K562 (cell line): ENCODE measurements around the gene AP1B1. TPM values are rescaled to one million over a fixed set of nuclear protein-coding genes. Genes with fewer than 3 reads are reported as not detected.

Experiments used
- ATAC-seq: fragments of 200-7000 bp; cut with Tn5 transposase; 3 replicates; pipeline ENCODE4 v1.9.1; 2020; ENCODE audit warnings: moderate library complexity
- BruUV-seq: library from RNA; stranded (reverse); fragments of 400-500 nt; replicated peaks from 2 replicates; lab custom pipeline; 2021; lab: Mats Ljungman, UMichigan
- CTCF ChIA-PET: fragments of 300-600 bp; formaldehyde crosslinking; extraction: SDS; loops from one replicate; lab custom pipeline; 2021; ENCODE audit warnings: low intra/inter-chr PET ratio; lab: Yijun Ruan, JAX
- POLR2A ChIA-PET: fragments of 300-600, 350-650 bp; sonication (Branson Sonifier 250); formaldehyde crosslinking; extraction: SDS; loops from one replicate; lab custom pipeline; 2021; ENCODE audit warnings: antibody characterized with exemption, inconsistent platforms; lab: Yijun Ruan, JAX
- DNase-seq, 4 experiments: peaks; one replicate each; pipeline versions ENCODE4 v3.0.0 to v3.0.0-alpha.2; 2011 to 2018; ENCODE audit warnings: low spot score in 3 of 4, mixed read lengths in 3 of 4; ENCODE audit errors: extremely low read depth in 1 of 4
- FAIRE-seq: peaks from 2 replicates; lab custom pipeline; 2011; peaks lifted over from hg19 to GRCh38; lab: Jason Lieb, UNC
- H2AFZ ChIP-seq: 2 replicates; pipeline ENCODE4 v1.6.0; 2011; ENCODE audit warnings: low read depth, low read length, control low read depth, inconsistent platforms
- H3K27ac ChIP-seq: fragments of 200-600 bp; 3 replicates; pipeline ENCODE4 v1.8.0; 2011; ENCODE audit warnings: low read depth, mild to moderate bottlenecking, control low read depth, inconsistent platforms, low read length, moderate library complexity, mixed read lengths; ENCODE audit errors: extremely low read depth
- H3K27me3 ChIP-seq, 2 experiments: fragments of 300-600 bp in 1 of 2; 2 replicates in 1 of 2; 3 replicates in 1 of 2; pipeline versions ENCODE4 v1.6.0 to v1.8.0; 2011; ENCODE audit warnings: inconsistent platforms in 2 of 2, low read length in 2 of 2, mild to moderate bottlenecking in 1 of 2, mixed read lengths in 1 of 2, moderate library complexity in 1 of 2; ENCODE audit not compliant: control insufficient read depth in 2 of 2, insufficient read depth in 2 of 2
- H3K36me3 ChIP-seq: fragments of 300-600 bp; 3 replicates; pipeline ENCODE4 v1.8.0; 2011; ENCODE audit warnings: mild to moderate bottlenecking, low read length, inconsistent platforms; ENCODE audit not compliant: control insufficient read depth, insufficient read depth
- H3K4me1 ChIP-seq, 2 experiments: fragments of 200-600 bp in 1 of 2; replicated peaks in 1 of 2; 2 replicates in 1 of 2; 3 replicates in 1 of 2; pipeline versions ENCODE4 v1.5.1 to v1.8.0; 2011; ENCODE audit warnings: inconsistent platforms in 2 of 2, low read length in 2 of 2, mild to moderate bottlenecking in 1 of 2, mixed read lengths in 1 of 2, moderate library complexity in 1 of 2; ENCODE audit not compliant: control insufficient read depth in 2 of 2, insufficient read depth in 2 of 2
- H3K4me2 ChIP-seq: 2 replicates; pipeline ENCODE4 v1.6.1; 2011; ENCODE audit warnings: low read length, control low read depth, inconsistent platforms, mixed read lengths; ENCODE audit not compliant: insufficient read depth
- H3K4me3 ChIP-seq: fragments of 200-600 bp; sonication (generic), shearing (Covaris generic); 2 replicates; pipeline ENCODE4 v1.5.1; 2016; ENCODE audit warnings: control low read depth, inconsistent platforms
- H3K79me2 ChIP-seq: fragments of 200-600 bp; 3 replicates; pipeline ENCODE4 v1.8.0; 2011; ENCODE audit warnings: low read length, inconsistent platforms; ENCODE audit not compliant: control insufficient read depth, insufficient read depth
- H3K9ac ChIP-seq, 2 experiments: 2 replicates each; pipeline versions ENCODE4 v1.6.0 to v1.6.1; 2011; ENCODE audit warnings: low read depth in 2 of 2, low read length in 2 of 2, control low read depth in 1 of 2, inconsistent platforms in 1 of 2, mild to moderate bottlenecking in 1 of 2, mixed read lengths in 1 of 2; ENCODE audit not compliant: insufficient read depth in 1 of 2
- H3K9me1 ChIP-seq: one replicate; pipeline ENCODE4 v1.6.0; 2011; ENCODE audit warnings: inconsistent platforms, mild to moderate bottlenecking, low read length, moderate library complexity; ENCODE audit not compliant: control insufficient read depth, insufficient read depth
- H3K9me3 ChIP-seq: replicated peaks from 2 replicates; pipeline ENCODE4 v1.5.1; 2011; ENCODE audit warnings: low read depth, low read length, inconsistent platforms; ENCODE audit not compliant: control insufficient read depth, insufficient read depth
- H4K20me1 ChIP-seq: replicated peaks from 2 replicates; pipeline ENCODE4 v1.6.1; 2011; ENCODE audit warnings: low read length, inconsistent platforms, mixed read lengths; ENCODE audit not compliant: control insufficient read depth, insufficient read depth
- MED1 ChIP-seq: sonication (generic); formaldehyde crosslinking; IDR thresholded peaks from 2 replicates; pipeline ENCODE4 v1.8.1; 2023; ENCODE audit warnings: missing genetic modification reagents, borderline replicate concordance
- ZFPM2 ChIP-seq: fragments of 250-450 bp; sonication (Bioruptor Pico); IDR thresholded peaks from 2 replicates; pipeline ENCODE4 v1.5.1; 2022; ENCODE audit warnings: mild to moderate bottlenecking
- ZNF277 ChIP-seq: fragments of 250-450 bp; sonication (Bioruptor Pico); IDR thresholded peaks from 2 replicates; pipeline ENCODE4 v1.8.0; 2022; ENCODE audit warnings: inconsistent platforms, mild to moderate bottlenecking, moderate library complexity, borderline replicate concordance
- ZNF695 ChIP-seq: fragments of 450-650 bp; formaldehyde crosslinking; IDR thresholded peaks from 2 replicates; pipeline ENCODE4 v1.4.0; 2020; ENCODE audit warnings: mild to moderate bottlenecking, moderate library complexity
- WGBS: fragments of 100-300 bp; shearing (Covaris generic); methylation state at CpG from one replicate; pipeline ENCODE4 v1.1.6; 2016; ENCODE audit warnings: low coverage, mixed read lengths; ENCODE audit not compliant: insufficient coverage; ENCODE audit errors: missing lambda C conversion rate; 5-methylcytosine and 5-hydroxymethylcytosine counted together
- in situ Hi-C: fragments of 300-500 bp; cut with MboI; formaldehyde crosslinking; loops from 4 replicates; pipeline ENCODE4 v1.15.0; 2018; ENCODE audit warnings: inconsistent platforms, mixed read lengths
- intact Hi-C: fragments of 100-400 bp; cut with micrococcal nuclease; formaldehyde crosslinking; loops from 2 replicates; pipeline ENCODE4 v1.14.2; 2022
- polyA plus RNA-seq, 8 experiments: library from polyadenylated mRNA; depleted of rRNA in 4 of 8; stranded (reverse) in 5 of 8; unstranded in 3 of 8; fragments of >200 nt; fragmentation: Nextera tagmentation in 2 of 8; fragmentation: Illumina TruSeq in 1 of 8; extraction: Ambion mirVana in 2 of 8; extraction: Trizol in 1 of 8; gene quantifications; 2 replicates each; pipeline versions ENCODE4 v1.2.1 to v1.2.3, GENCODE V29; 2011 to 2014; ENCODE audit warnings: inconsistent platforms in 1 of 8, missing spikeins in 1 of 8
- total RNA-seq, 7 experiments: library from RNA; depleted of rRNA in 6 of 7; stranded (reverse); fragments of >200 nt in 6 of 7; fragmentation: Illumina TruSeq in 2 of 7; extraction: Trizol in 2 of 7; gene quantifications; 2 replicates each; pipeline versions ENCODE4 v1.2.1 to v1.2.3, GENCODE V29; 2011 to 2021; ENCODE audit warnings: low replicate concordance in 1 of 7

Gene AP1B1
- total and polyA plus RNA-seq, 9 of the 15 experiments (the other 6 are each of a cell fraction or from before 2014, with no cell fraction given) = 1.2 to 60.9 (median 30.1) TPM

DNA sequence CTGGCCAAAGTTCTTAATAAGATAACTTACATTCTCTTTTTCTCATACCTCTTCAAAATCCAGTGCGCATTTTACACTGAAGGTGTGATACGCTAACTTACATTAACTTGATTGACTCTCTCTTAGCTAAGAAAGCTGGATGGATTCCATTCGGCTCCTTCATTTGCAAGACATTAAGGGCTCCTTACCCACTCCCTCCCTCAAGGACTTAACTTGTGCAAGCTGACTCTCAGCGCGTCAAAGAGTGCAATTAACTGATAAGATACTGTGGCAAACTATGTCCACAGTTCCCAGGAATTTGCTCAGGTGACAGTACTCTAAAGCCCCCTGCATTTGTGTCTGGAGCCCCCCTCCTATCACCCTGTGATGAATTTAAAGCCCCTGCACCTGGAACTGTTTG, 43.6 kb upstream of the AP1B1 start (continued):
- no peak for TF ChIP-seq MED1 (CRISPR knock-in tag)
- TF ChIP-seq ZNF695 (CRISPR knock-in tag) = no peak
- TF ChIP-seq ZNF277 = no peak

DNA sequence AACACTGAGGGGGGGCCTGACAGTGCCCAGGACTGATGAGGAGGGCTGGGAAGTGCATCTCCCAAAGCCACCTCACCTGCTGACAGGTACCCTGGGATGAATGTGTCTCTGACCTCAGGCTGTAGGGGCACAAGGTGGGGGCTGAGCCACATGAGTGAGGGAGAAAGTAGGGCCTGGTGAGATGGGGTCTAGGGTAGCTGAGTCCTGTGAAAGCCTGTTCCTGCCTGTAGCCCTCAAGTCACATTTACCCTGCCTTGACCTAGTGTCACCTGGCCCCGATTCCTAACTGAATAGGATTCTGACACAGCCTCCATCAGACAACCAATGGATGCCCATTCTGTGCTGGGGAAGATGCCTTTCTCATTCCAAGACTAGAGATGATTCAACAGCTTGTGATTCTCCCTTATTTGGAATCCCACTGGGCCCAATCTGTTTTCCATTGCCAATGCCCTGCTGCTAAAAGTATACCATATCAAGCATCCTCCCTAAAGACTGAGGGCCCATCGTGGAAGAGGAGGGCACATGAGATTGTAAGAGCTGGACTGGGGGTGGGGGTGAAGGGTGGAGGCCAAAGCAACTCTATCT, 38.9 kb upstream of the AP1B1 start:
- no peak overlapping the region for H2AFZ ChIP-seq
- WGBS = 0% methylated on average over 2 of the region's 2 CpGs
- no peak for TF ChIP-seq ZFPM2
- TF ChIP-seq, all 486 proteins: peak for 0
- no peak overlapping the region for H3K4me3 ChIP-seq
- no peaks in the 10 kb centered on the region for H4K20me1 ChIP-seq
- no TSS peak for BruUV-seq
- DNase-seq = no peak
- H3K27me3 ChIP-seq = peaks cover 5 to 6% of the 10 kb centered on the region in 2 experiments; a peak in 2 of 5 replicates
- CTCF ChIA-PET = no interaction called here
- H3K4me1 ChIP-seq = no peaks in the 10 kb centered on the region; a peak in 1 of 5 replicates
- in situ Hi-C loops = no loop called here
- no peak for ATAC-seq
- no peaks in the 10 kb centered on the region for H3K9me3 ChIP-seq
- intact Hi-C loops = no loop called here
- H3K4me2 ChIP-seq = no peak overlapping the region
- no peaks in the 10 kb centered on the region for H3K79me2 ChIP-seq
- H3K9me1 ChIP-seq = no peaks in the 10 kb centered on the region
- H3K36me3 ChIP-seq = no peaks in the 10 kb centered on the region
- no peak overlapping the region for H3K9ac ChIP-seq
- POLR2A ChIA-PET = interaction anchor here (0.7 to 0.9 kb wide), 2 partner anchors 19 to 757 kb away, joined by 3 read pairs; no protein-coding TSS in a partner anchor
- no peak overlapping the region for H3K27ac ChIP-seq
- no peak for FAIRE-seq
